ENCODE results near the gene CST9L.

CST9L gene

DNA sequence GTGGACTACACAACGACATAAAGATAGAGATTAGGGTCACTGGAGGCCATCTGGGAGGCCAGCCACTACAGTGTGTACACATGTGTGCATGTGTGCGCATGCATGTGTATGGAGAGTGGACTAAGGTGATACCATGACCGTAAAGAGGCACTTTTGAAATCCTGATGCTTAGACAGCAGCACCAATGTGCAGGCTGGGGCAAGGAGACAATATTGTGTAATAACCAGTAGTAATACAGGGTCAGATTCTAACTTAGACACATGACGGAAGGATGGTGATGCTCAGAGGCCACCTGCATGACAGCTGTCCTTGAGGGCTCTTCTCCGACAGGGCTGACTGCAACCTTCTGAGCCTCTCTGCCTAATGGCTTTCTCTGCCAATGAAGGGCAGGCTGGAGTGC is 25.5 kb downstream of the CST9L start:
- DNase-seq = no peak

DNA sequence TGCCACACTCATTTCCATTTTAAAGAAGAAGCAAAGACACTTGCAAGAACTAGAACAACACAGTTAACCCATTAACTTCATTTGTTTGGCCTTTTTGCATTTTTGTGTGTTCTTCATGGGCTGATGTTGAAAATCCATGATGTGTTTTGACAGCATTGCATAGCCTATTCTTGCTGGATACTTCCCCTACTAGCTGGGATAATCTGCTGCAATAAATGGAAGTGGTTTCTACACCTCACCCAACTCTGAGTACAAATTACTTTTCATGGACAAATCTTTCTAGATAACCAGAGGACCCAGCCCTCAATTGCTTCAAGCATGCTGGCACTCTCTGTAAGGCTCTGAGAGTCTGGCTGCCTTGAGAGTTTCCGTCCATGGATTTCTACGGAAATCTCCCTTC is 26.5 kb downstream of the CST9L start:
- DNase-seq = no peak

GRCh38 chr20:23541330-23541729 is 27.0 kb downstream of the CST9L start:
- no peak for DNase-seq

- no peak for DNase-seq
Measured at GRCh38 chr20:23540624-23541023, 27.7 kb downstream of the CST9L start.

GRCh38 chr20:23537030-23537429 is 31.3 kb downstream of the CST9L start:
- no peak for DNase-seq

GRCh38 chr20:23536328-23536974 is 31.8 kb downstream of the CST9L start:
- DNase-seq = no peak

GRCh38 chr20:23534801-23535593 is 33.3 kb downstream of the CST9L start:
- no peak for DNase-seq

DNA sequence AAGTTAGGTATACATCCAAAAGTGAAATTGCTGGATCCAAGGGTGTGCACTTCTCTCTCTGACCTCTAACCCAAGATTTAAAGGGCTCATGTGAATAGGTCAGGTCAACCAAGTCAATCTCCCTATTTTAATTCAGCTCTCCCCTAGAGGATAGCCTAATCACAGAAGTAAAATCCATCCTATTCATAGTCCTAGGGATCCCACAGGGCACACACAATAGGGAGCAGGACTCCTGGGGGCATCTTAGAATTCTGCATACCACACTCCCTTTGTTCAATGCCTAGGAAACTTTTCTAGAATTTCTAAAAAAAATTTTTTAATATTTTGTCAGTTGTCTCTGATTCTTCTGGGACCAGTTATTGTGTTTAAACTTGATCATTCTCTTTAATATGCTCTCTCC is 35.1 kb downstream of the CST9L start:
- no peak for DNase-seq

GRCh38 chr20:23532533-23532932 is 35.8 kb downstream of the CST9L start:
- DNase-seq = no peak

GRCh38 chr20:23530937-23531567 is 37.2 kb downstream of the CST9L start:
- DNase-seq = no peak

DNA sequence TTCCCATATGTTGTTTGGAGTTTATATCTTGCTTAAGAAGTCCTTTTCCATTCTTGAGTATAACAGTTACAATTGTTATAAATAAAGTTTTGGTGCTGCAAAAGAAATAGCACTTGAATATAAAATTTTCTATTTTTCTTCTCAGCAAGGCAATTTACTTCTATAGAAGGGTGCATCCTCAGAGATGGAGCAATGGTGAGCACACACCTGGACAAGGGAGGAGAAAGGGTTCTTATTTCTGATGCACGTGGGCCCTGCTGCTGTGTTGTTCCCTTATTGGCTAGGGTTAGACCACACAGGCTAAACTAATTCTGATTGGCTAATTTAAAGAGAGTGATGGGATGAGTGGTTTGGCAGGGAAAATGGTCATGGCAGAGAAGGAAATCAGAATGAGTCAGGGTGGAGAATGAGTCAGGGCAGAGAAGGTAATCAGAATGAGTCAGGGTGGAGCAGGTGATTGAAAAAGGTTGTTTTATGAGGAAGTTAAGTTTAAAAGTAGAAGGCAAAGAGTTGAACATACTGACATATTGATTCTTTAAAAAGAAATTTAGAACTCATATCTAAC is 39.3 kb downstream of the CST9L start:
- no peak for DNase-seq

GRCh38 chr20:23526850-23527249 is 41.4 kb downstream of the CST9L start:
- DNase-seq = no peak

- DNase-seq = no peak
Measured at GRCh38 chr20:23524146-23524545, 44.1 kb downstream of the CST9L start.

DNA sequence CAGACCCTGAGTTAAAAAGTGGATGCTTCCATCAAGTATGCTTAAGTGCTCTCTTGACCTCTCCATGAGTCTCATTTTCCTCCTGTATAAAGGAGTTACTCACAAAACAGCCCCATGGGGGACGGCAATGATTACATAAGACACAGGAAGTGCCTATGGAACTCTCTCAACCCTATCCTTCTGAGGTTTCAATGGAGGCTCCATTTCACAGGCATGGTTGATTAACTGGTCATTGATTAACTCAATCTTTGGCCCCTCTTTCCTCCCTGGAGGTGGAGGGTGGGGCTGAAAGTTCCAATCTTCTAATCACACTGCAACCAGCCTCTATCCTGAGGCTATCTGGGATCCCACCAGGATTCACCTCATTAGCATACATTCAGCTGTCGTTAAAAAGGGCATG is 48.1 kb downstream of the CST9L start:
- DNase-seq = no peak

DNA sequence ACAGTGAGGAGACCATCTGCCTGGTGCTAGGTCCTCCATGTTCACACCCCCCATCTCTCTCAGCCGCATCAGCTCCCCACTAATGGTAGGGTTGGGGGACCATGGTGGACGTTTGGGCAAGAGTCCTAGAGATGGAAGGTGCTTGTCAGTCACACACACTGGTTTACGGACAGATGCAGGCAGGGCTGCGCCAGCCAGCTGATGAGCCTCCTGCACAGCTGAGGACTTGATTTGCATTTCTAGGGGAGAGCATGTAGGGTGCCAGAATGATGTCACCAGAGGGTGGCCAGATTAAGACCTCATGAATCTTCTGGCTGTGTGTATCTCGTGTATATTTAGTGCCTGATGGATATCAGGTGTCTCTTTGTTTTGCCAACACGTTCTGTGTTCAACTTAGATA is 48.7 kb downstream of the CST9L start:
- DNase-seq = no peak

DNA sequence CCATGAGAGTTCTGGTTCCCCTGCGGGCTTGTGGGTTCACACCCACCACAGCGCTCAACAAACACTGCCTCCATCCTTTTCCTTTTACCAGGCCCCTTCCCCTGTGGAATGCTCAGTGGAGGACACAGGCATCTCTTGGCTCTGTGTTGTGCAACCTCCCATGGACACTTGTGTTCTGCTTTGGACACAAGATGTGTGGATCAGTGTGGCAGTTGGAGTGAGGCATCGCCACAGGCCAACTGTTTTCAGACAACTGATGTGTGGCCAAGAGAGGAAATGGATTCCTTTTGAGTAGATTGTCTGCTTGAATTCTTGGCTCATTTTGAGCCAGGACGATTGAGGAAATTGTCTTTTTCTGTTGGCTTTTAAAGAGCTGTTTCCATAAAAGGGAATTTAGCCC is 50.6 kb downstream of the CST9L start:
- no peak for DNase-seq

GRCh38 chr20:23515250-23515939 is 52.9 kb downstream of the CST9L start:
- DNase-seq = no peak

DNA sequence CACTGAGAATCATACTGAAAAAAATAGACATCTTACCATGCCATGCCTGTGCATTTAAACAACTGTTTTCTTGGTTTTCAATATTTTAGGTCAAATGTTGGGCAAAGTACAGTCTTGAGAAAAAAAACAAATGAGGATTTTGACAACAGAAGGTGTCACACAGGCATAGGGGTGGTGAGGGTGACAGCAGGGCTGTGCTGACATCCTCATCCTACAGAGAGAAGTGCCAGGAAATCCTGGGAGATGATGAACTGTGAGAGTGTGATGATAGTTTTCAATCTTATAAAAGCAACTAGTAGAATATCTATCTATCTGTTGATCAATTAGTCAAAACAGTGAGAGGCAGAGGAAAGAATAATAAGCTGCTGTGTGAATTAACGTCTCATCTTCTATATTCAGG is 53.4 kb downstream of the CST9L start:
- no peak for DNase-seq
